Lower lobe of right lung (tissue), 2 donors: ENCODE data around the gene AQP1. TPM values are rescaled to one million over a fixed set of nuclear protein-coding genes. Genes with fewer than 3 reads are reported as not detected.
A peak's percentile ranks its signal among the peaks of the same experiment; 100 is the strongest.

Source experiments
- ATAC-seq, 2 donors: fragments of 200-7000 bp; cut with Tn5 transposase; one replicate each; pipeline ENCODE4 v1.9.1; 2020 to 2022; ENCODE audit warnings: mild to moderate bottlenecking in 2 of 2, moderate library complexity in 2 of 2
- DNase-seq: peaks from one replicate; pipeline ENCODE4 v3.0.0-alpha.2; 2020
- H3K27ac ChIP-seq: fragments of 200-600 bp; one replicate; pipeline ENCODE4 v1.8.0; 2022
- H3K27me3 ChIP-seq: fragments of 200-600 bp; one replicate; pipeline ENCODE4 v1.8.0; 2022; ENCODE audit warnings: low read depth
- H3K36me3 ChIP-seq: fragments of 200-600 bp; one replicate; pipeline ENCODE4 v1.8.0; 2022; ENCODE audit warnings: mild to moderate bottlenecking
- H3K4me1 ChIP-seq: fragments of 200-600 bp; one replicate; pipeline ENCODE4 v1.8.0; 2022
- H3K4me3 ChIP-seq: fragments of 200-600 bp; one replicate; pipeline ENCODE4 v1.8.0; 2022; ENCODE audit warnings: mild to moderate bottlenecking
- H3K9me3 ChIP-seq: fragments of 200-600 bp; one replicate; pipeline ENCODE4 v1.8.0; 2022
- CTCF ChIP-seq: fragments of 200-600 bp; IDR thresholded peaks from one replicate; pipeline ENCODE4 v1.8.0; 2022; ENCODE audit warnings: antibody characterized with exemption, mild to moderate bottlenecking
- intact Hi-C: fragments of 100-400 bp; cut with DNase I; formaldehyde crosslinking; loops from one replicate; pipeline ENCODE4 v1.11.0; 2022
- total RNA-seq: library from RNA; stranded (reverse); fragmentation: NEBNext Ultra II Directional; extraction: Animal tissue kit (Norgen Biotek cat#: 25700); gene quantifications from one replicate; pipeline ENCODE4 v1.2.1, GENCODE V29; 2021
- donor health status: DM: no; HTN: yes; CAD: no; lungs with severe emphysema.

Gene AQP1
- total RNA-seq, 1 donor from 2014 or later, result 826 TPM

GRCh38 chr7:30928254-30928872 is 16.7 kb downstream of the AQP1 start:
- intact Hi-C loops, result no loop called here
- peaks cover 5% of the 10 kb centered on the region for H3K4me1 ChIP-seq
- no peak for DNase-seq
- no peak for ATAC-seq
- H3K36me3 ChIP-seq, result peaks cover 31% of the 10 kb centered on the region
- no peak overlapping the region for H3K4me3 ChIP-seq
- no peaks in the 10 kb centered on the region for H3K27me3 ChIP-seq
- H3K27ac ChIP-seq, result no peak overlapping the region
- no peaks in the 10 kb centered on the region for H3K9me3 ChIP-seq
- TF ChIP-seq CTCF, result no peak

DNA sequence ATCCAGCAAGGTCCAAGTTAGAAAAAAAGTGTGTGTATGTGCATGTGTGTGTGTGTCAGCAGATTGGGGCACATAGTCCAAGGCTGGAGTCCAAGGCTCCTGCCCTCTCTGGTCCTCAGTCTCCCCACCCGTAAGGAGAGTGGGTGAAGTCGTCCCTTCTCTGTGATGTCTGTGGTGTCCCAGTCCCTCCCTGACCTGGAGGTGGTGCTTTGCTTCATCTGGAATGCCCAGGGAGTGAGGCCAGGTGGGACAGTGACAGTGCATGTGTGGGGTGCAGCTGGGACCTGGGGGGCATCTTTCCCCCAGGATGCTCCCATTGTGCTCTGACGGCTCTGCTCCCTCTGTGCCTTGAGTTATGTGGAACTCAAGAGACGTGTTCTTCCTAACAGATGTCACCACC is 18.0 kb downstream of the AQP1 start:
- Histone ChIP-seq H3K4me3 (no peak overlapping the region), H3K27me3 (no peaks in the 10 kb centered on the region), H3K9me3 (no peaks in the 10 kb centered on the region), H3K36me3 (peaks cover 18% of the 10 kb centered on the region), H3K4me1 (peaks cover 10% of the 10 kb centered on the region), H3K27ac (no peak overlapping the region)
- intact Hi-C loops, result no loop called here
- ATAC-seq, result no peak
- DNase-seq, result no peak
- no peak for TF ChIP-seq CTCF

- Histone ChIP-seq H3K4me3 (no peak overlapping the region), H3K9me3 (no peaks in the 10 kb centered on the region), H3K27ac (no peak overlapping the region), H3K27me3 (no peaks in the 10 kb centered on the region), H3K36me3 (peaks cover 8% of the 10 kb centered on the region), H3K4me1 (peaks cover 8% of the 10 kb centered on the region)
- ATAC-seq (no peak), DNase-seq (no peak)
- no peak for TF ChIP-seq CTCF
- intact Hi-C loops, result no loop called here
Measured at GRCh38 chr7:30930621-30931020, 19.0 kb downstream of the AQP1 start.

DNA sequence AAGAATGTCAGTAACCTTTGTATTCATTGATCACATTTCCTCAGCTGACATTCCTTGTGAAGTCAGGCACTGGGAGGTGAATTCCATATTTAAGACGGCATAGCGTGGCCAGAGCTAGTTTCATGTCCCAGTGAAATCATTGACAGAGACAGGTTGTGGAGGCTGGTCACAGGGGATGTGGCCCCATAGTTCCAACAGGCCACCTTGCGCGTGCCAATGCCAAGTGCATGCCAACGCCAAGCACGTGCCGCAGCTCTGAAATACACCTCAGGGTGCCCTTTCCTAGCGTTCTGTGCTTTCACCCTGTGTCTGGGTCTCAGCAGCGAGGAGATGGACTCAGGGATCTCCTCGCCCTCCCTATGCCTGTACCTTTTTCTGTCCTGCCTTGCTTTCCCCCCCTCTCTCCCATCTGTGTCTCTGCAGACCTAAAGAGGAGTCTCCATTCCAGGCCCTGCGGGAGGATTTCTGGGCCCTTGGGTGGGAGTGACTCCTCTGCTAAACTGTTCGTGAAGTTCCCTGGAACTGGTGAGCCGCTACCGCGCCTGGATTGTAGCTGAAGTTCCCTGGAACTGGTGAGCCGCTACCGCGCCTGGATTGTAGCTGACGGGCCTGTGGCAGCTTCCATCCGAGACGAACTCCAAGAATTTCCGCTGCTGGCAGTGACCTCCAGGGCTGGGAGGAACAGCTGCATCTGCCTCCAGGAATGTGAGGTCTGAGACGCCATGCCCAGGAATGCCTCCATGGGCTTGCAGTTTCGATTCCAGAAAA is 19.7 kb downstream of the AQP1 start:
- ATAC-seq, result no peak
- TF ChIP-seq CTCF, result no peak
- peak overlapping the region; percentile 27 for H3K27ac ChIP-seq
- H3K36me3 ChIP-seq, result peaks cover under 1% of the 10 kb centered on the region
- H3K9me3 ChIP-seq, result no peaks in the 10 kb centered on the region
- no peak overlapping the region for H3K4me3 ChIP-seq
- peak; percentile 36 for DNase-seq
- H3K4me1 ChIP-seq, result peaks cover 8% of the 10 kb centered on the region
- no peaks in the 10 kb centered on the region for H3K27me3 ChIP-seq
- intact Hi-C loops, result no loop called here

GRCh38 chr7:30931929-30932540 is 20.4 kb downstream of the AQP1 start:
- Histone ChIP-seq H3K4me1 (peaks cover 8% of the 10 kb centered on the region), H3K4me3 (no peak overlapping the region), H3K27me3 (no peaks in the 10 kb centered on the region), H3K9me3 (no peaks in the 10 kb centered on the region), H3K27ac (no peak overlapping the region), H3K36me3 (no peaks in the 10 kb centered on the region)
- intact Hi-C loops, result no loop called here
- TF ChIP-seq CTCF, result no peak
- DNase-seq (no peak), ATAC-seq (no peak)
